Myocyte (in vitro differentiated cells): Measurements from ENCODE around the gene FAM241B. TPM values are rescaled to one million over a fixed set of nuclear protein-coding genes. Genes with fewer than 3 reads are reported as not detected.

Experiments used
- DNase-seq: peaks from one replicate; pipeline ENCODE4 v3.0.0-alpha.2; 2012; ENCODE audit warnings: low read depth
- polyA plus RNA-seq: library from polyadenylated mRNA; unstranded; fragments of >200 nt; gene quantifications from one replicate; pipeline ENCODE4 v1.2.1, GENCODE V29; 2012; ENCODE audit warnings: missing spikeins
- total RNA-seq: library from RNA; depleted of rRNA; stranded (reverse); fragments of >200 nt; gene quantifications from 2 replicates; pipeline ENCODE4 v1.2.3, GENCODE V29; 2014

Gene FAM241B, protein sequence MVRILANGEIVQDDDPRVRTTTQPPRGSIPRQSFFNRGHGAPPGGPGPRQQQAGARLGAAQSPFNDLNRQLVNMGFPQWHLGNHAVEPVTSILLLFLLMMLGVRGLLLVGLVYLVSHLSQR
- total RNA-seq = not detected in 2 replicates
- polyA plus RNA-seq = 0.79 TPM

DNA sequence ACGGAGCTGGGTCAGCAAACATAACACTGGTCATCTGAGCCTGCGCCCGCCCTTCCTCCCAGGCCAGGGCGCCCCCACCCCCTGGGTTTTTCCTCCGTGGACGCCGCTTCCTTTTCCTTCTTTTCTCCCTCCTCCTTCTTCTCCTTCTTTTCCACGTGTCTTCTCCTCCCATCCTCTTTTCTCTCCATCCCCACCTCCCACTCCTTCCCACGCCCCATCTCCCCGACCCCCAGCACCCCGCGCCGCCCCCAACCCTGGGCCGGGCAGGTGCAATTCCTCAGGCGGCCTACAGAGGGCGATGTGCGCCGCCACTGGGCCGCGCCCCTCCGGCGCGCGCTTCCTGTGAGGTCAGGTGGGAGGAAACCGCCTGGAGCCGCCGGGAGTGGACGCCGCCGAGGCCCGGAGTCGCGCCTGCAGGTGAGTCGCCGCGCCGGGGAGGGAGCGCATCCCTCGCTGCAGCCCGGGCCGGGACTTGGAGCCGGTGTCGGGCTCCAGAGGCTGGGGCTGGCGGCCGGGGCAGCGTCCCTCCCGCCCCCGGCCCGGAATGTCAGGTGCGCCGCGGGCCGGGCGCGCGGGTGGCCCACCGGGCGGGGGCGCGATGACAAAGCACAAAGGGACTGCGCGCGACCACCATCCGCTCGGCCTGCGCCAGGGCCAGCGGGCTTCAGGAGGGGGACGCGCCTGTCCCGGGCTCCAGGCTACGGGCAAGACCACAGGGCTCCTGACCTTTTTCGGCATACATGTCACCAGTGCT is at the start of gene FAM241B:
Gene FAM241B, plus strand, starts transcription at position 351 of the 754 bp plus-strand sequence. CDS start 1,497 bp downstream, outside the sequence.
- no peak for DNase-seq

DNA sequence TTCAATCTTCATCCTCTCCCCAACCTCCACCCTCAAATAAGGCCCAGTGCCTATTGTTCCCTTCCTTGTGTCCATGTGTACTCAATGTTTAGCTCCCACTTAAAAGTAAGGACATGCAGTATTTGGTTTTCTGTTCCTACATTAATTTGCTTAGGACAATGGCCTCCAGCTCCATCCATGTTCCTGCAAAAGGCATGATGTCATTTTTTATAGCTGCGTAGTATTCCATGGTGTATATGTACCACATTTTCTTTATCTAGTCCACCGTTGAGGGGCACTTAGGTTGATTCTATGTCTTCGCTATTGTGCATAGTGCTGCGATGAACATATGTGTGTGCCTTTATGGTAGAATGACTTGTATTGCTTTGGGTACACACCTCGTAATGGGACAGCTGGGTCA is 49.6 kb upstream of the FAM241B start:
- DNase-seq = no peak

DNA sequence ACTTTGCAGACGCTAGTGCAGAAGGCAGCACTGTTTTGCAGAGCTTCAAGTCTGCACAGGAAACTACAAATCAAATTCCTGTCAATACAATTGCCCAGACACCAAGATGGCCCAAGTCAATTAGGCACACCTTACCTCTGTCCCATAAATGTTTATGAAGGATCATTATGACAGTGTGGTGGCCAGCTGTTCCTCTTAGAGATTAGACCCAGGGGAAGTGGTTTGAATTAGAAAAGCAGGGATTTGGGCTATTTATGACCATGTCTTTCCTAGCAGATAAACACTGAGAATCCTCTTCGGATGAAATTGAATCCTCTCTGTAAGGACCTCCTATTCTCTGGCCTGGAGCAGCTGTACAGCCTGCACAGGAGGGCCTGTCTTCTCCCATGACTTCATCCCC is 46.9 kb upstream of the FAM241B start:
- no peak for DNase-seq

DNA sequence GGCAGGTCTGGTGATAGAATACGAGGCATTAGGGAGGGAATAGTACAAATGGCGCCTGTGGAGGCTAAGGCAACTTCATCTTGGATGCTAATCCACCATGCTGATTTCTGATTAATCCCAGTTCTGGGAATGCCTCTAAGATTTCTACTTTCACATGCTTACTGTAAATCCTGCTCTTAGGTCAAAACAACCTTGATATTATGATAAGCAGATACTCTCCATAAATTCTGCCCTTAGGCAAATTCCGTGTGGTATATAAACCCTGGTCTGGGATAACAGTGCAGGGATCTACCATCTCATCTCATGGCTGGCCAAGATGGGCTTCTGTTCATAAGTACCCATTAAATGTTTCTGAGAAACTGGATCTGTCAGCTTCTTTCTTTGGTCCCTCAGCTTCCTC is 45.4 kb upstream of the FAM241B start:
- no peak for DNase-seq

DNA sequence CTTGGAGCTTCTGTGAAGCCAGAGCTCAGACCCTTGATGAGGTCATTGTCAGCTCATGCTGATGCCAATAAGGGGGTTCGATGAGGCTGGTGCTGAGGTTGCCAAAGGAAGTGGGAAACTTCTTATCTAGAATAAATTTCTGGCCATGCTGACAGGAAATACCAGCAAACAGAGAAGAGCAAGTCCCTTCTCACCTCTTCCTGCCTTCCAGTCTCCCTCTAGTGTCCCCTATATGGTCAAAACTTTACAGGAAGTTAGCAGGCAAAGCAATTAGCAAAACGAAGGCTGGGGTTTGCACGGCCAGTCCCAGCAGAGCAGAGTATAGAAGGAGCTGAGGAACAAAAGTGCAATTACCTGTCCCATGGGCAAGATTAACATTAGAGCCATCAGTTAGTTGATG is 41.7 kb upstream of the FAM241B start:
- DNase-seq = no peak

DNA sequence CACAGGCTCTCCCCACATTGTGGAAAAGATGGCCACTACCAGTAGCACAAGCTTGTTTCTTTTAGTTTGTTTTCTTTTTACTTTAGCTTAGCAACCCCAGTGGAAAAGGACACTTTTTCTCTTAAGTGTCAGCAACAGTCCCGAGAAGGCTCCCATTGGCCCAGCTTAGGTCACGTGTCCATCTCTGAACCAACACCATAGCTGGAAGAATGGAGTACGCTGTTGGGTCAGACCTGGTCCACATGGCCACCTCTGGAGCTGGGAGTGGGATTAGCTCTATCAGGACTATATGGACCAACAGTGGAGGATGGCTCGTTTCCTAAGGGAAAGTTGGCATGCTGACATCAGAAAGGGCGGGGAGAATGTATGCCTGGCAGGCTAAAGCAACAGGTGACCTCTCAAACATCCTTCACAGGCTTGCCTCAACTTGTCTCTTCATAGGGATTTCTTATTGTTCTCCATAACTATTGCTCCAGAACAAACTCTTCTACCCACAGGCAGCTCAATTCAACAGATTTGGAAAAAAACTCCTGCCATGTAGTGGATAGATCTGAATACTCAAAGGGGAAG is 29.2 kb upstream of the FAM241B start:
- DNase-seq = no peak

DNA sequence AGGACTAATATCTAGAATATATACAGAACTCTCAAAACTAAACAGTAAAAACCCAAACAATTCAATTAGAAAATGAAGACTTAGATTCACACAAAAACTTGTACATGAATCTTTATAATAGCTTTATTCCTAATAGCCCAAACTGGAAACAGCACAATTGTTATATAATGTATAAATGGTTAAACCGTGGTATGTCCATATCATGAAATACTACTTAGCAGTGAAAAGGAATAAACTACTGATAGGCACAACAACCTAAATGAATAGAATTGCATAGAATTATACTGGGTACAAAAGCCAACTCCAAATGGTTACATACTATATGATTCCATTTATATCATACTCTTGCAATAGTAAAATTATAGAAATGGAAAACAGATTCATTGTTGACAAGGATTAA is 21.0 kb upstream of the FAM241B start:
- no peak for DNase-seq

DNA sequence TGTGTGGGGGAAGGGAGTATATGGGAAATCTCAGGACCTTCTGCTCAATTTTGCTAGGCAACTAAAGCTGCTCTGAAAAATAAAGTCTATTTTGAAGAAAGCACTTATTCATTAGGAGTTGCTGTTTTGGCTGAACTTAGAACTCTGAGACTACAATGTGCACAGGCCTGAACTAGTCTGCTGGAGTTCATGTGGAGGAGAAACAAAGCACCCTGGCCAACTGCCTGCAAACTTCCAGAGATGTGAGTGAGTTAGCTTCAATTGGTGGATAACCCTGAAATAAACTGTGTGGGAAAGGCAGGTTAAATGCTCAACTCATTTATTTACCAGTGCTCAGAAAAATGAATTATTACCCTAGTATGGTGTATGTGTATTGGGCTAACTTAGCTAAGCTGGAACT is 17.3 kb upstream of the FAM241B start:
- DNase-seq = no peak

DNA sequence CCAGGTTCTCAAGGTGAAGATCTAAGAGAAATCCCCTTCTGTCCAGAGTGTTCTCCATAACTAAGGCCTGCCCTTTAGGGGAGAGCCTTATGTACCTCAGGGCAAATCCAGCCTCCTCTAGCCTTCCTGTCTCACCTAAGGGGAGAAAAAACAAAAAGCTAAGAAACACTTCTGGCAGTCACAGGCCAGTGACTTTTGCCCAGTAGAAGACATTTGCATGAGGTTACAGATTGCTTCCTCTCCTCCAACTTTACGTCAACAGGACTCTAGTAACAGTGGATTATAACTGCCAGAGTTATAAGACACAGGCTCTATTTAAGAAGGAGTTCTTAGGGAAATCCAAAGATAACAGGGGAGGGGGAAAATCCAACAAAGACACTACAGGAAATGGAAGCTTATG is 15.9 kb upstream of the FAM241B start:
- DNase-seq = no peak

DNA sequence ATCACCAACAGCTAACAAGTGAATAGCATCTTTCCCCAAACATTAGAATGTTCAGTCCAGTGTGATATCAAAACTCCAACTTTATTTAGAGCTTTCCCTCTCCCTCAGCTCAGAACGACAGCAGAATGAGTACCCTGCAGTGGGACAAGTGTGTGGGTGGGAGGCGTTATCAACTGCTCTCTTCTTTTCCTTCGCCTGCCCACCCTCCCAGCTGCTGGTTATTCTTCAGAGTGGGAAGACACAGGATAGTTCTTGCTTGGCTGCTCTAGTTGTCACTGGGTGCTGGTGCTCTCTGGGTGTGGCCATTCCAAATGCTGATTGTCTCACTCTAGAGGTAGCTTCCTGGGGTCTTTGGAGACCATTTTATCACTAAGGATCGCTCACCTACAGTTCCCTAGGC is 13.7 kb upstream of the FAM241B start:
- no peak for DNase-seq

DNA sequence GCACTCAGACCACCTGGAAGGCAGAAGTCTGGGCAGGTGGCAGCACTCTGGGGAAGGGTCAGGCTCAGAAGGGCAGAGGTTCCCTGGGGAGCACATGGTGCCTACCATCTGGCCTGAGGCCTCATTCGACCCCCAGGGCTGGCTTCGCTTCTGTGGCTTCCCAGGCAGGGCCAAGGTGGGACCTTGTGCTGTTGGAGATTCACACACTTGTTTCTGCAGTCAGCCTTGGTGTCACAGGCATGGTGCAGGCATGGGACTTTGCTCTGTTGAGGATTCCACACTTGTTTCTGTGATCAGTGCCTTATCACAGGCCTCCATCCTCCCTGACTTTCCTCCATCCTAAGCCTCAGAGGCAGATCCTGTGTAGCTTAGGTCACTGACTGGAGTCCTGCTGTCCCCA is 11.3 kb upstream of the FAM241B start:
- DNase-seq = no peak

DNA sequence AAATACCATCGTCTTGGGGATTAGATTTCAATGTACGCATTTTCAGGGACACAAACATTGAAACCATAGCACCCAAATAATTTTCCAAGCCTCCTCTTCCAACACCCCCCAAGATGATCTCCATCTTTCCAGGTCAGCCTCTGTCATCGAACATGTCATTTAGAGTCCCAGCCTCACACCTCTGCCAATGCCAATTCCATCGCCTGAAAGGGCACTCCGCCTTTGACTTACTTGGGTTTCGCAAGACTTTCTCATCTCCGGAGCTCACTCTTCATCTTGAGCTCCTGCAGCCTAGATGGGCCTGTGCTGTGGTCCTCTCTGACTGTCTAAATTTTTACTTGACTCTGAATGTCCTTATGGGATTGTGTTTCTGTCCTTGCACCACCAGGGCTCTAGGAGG is 10.4 kb upstream of the FAM241B start:
- no peak for DNase-seq

DNA sequence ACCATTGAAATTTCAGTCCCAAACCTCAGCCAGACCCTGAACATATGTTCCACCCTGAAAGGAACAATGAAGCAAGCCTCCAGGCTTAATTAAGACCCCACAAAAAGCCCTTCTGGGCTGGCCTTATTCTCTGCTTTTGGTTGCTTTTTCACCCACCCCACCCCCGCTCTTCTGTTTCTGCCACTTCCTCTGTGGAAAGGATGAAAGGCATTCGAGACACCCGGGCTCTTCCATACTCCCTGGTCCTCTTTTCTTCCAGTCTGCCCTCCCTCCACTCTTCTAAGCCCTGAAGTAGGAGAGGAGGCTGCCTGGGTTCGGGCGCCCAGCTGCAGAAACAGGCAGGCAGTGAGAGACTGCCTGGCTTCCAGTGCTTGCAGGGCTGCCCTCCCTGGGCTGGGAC is 9.4 kb upstream of the FAM241B start:
- DNase-seq = no peak

DNA sequence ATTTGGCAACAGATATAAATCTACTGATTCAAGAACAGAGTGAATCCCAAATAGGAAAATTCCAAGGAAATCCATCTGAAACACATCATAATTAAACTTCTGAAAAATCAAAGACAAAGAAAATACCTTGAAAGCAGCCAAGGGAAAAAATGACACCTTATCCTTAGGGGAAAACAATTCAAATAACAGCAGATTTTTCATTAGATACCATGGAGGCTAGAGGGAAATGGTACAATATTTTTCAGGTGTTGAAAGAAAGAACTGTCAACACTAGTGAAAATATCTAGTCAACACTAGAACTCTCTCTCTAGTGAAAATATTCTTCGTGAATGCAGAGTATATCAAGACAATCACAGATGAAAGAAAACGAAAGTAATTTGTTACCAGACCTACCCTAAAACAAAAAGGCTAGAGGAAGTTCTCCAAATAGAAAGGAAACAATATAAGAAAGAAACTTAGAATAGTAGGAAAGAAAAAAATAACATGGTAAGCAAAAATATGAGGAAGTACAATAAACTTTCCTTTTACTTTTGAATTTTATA is 5.7 kb upstream of the FAM241B start:
- DNase-seq = no peak

DNA sequence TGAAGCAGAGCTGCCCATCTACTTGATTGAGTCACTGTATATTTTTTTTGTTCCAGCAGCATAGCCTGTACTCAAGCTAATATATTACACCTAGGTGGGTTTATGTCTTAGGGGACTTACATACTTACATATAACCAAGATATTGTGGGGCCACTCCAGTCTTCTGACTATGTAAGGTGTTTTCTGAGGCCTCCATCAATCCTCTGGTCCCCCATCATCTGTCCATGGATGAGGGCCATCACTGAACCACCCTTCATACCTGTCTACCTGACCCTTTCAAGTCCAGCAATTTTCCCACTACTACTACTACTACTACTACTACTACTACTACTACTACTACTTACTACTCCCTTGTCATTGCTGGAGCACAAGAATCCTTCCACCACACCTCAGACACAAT is 3.2 kb upstream of the FAM241B start:
- DNase-seq = no peak

DNA sequence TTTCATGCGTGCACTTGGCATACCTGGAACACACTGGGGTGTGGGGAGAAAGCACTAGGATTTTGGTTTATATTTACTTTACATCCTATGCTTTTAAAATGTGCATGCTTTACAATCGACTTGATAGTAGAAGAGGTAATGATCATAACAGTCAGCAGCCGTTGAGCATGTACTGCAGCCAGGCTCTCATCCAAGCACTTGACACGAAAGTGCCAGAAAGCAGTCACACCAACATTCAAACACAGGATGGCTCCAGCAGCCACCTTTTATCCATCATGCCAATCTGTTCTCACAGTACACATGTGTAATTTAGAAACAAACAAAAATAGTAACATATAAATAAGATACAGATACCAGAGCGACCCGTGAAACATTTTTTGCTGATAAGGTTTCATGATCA is 1.2 kb upstream of the FAM241B start:
- no peak for DNase-seq

DNA sequence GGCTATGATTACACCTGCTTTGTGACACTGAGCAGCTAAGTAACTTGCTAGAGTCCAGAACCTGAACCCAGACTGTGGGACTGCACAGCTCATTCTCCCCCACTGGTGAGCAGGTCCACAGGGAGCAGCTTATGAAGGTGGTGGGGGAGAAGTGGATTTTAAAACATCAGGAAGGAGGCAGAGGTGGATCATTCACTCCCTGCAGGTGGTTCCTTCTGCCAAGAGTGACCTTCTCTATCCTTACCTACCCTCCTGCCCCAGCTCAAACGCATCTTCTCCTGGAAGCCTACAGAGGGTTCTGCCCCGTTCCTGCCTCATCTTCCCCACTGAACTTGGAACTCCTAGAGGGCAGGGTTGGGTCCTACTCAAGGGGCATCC is 539 bp upstream of the FAM241B start:
- DNase-seq = no peak

DNA sequence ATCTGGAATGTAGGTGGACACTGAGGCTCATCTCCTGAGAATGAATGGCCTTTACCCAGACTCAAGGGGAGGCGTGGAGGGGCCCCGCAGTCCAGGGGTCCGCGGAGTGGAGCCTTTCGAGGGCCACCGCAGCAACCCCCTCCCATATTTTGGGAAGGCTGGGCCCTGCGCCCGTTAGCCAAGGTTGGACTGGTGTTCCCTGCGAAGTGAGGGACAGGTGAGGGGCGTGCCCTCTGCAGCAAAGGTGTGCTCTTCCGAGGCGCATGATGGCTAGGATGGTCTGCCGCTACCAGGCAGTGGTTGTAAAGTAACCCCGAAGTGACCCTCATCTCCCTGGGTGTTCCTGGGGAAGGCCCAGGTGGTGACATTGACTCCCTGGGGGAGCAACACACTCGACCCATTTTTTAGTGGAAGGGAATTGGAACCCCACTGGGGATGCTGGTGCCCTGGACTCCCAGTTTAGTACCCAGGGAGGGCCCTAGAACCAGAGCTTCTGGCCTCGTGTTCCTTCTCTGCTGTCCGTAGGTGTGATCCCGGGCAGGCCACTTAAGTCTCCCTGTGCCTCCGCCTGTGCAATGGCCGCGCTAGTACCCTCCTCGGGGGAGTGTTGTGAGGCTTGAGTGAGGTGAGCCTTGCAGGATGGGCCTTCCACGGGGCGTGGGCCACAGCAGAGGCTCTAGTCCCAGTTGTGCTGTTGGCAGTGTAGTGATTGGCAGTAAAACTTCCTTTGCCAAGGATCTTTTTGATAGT is 779 bp downstream of the FAM241B start:
- DNase-seq = no peak

DNA sequence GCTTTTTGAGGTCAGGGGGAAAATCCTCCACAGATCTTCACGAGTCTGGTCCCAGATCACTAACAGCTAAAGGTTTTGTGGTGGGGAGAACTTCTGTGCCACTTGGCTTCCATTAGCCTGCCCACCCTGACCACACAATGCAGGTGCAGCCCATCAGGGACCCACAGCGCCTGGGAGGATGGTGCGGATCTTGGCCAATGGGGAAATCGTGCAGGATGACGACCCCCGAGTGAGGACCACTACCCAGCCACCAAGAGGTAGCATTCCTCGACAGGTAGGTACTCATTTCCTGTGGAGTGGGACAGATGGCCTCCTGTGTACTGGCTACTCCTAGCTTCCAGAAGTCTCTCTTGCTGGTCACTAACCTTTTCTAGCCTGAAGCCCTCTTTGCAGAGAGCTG is 1.5 kb downstream of the FAM241B start:
- no peak for DNase-seq

DNA sequence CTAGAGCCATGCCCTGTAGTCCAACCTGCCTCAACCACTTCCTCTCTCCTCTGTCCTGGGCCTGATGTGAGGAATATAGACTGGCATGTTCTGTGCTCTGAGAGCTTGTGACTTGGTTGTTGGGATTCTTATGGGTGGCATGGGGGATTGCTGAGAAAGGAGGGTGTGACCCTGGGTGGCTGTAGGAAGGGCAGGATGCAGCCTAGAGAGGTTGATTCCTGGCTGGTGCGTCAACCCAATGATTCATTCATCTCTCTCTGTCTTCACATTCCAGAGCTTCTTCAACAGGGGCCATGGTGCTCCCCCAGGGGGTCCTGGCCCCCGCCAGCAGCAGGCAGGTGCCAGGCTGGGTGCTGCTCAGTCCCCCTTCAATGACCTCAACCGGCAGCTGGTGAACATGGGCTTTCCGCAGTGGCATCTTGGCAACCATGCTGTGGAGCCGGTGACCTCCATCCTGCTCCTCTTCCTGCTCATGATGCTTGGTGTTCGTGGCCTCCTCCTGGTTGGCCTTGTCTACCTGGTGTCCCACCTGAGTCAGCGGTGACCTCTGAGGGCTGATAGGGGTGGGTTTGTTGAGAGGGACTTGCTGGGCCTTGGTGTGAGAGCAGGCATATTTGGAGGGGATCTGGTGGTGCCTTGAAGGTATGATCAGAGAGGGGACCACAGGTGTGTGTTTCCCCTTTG is 2.6 kb downstream of the FAM241B start:
- DNase-seq = no peak
